RPMI8226 (cell line): ENCODE results near the gene FBXO11.
"Not testable (repeated sequence)": the region's sequence is repeated elsewhere in the genome, so short reads cannot be mapped to it uniquely, and the experiment has no call there.

ENCODE experiments used
- DNase-seq: peaks from one replicate; pipeline ENCODE4 v3.0.0-alpha.2; 2015

Gene FBXO11

DNA sequence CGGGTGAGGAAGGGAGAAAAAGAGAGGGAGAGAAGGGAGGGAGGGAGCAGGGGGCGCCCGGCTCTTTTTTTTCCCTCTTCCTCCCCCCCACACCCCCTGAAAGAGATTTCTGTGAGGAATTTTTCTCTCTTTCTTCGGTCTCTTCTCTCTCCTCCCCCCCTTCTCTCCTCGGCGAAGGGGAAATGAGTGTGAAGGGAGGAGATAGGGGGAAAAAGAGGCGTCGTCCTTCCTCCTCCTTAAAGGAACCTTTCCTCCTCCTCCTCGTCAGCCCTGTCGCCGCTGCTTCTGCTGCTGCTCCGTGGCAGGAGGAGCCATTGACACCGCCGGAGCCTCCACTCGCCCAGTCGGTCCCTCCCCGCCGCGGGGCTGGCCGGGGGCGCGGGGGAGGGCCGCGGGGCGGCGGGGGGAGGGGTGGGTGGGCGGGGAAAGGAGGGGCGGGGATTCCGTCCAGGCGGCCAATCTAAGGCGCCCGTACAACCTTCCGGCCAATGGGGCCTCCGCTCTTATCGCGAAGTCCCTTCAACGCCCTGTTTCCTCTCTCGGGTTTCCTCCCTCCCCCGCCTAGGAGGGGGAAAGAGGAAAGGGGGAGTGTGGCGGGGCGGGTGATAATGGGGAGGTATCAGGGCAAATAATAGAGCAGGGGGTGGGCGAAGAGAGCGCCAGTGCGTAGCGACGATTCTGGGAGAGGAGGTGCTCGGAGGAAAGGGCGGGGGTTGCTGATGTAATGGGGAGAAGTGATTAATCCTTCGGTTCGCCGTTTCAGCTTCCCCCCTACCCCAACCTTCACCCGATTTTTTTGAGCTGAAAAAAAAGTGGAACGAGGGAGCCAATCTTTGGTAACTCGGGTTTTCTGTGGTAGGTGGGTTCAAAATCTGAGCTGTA lies at the start of gene FBXO11:
Gene FBXO11 (minus strand): TSS at position 342 of the 882 bp plus-strand sequence. CDS start 778 bp downstream, outside the sequence.
- peak; percentile 98 for DNase-seq

GRCh38 chr2:47950340-47951301 lies 44.3 kb upstream of the FBXO11 start:
- peak; percentile 10 for DNase-seq

- DNase-seq = no peak
These were observed 40.3 kb upstream of the FBXO11 start for GRCh38 chr2:47946593-47946992.

- no peak for DNase-seq
These were observed 38.9 kb upstream of the FBXO11 start for GRCh38 chr2:47945046-47945781.

GRCh38 chr2:47941936-47942335 lies 35.6 kb upstream of the FBXO11 start:
- DNase-seq = no peak

DNA sequence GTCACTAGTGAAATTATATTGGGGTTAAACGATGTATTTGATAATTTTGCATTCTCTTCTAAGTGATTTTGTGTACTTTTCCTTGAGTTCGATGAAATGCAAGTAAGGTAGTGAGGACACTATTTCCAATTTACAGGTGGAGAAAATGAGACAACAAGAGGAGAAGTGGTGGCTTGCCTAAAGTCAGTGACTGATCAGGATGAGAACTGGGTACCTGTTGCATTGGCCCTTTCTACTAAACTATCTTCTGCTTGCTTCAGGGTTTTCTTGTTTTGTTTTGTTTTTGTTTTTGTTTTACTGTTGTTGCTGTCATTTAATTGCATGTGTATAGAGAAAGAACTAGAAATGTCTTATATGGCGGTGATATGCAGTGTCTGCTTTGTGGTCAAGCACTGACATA lies 31.4 kb upstream of the FBXO11 start:
- DNase-seq = no peak

- DNase-seq = no peak
These were observed 28.8 kb upstream of the FBXO11 start for GRCh38 chr2:47935071-47935470.

GRCh38 chr2:47918043-47918442 lies 11.7 kb upstream of the FBXO11 start:
- DNase-seq = no peak

- DNase-seq = no peak
These were observed 11.1 kb upstream of the FBXO11 start for GRCh38 chr2:47917276-47917961.

DNA sequence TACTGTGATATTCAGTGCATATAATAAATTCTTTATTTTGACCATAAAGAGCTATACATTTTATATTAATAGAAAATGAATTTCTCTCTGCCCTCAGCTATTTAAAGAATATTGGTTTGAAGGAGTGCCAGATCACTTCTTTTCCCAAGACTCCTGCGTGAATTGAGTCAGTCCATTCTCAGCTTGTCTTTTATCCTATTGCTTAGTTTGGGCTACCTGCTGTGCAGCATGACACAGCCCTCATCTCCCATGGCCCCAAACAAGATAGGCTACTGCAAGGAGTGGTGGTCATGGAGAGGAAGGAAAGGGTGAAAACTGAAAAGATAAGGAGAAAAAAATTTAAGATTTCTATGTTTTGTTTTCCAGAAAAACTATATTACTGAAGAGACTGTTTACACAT lies 10.1 kb upstream of the FBXO11 start:
- no peak for DNase-seq

- DNase-seq = not testable (repeated sequence)
These were observed 4.4 kb upstream of the FBXO11 start for GRCh38 chr2:47910662-47911061.

DNA sequence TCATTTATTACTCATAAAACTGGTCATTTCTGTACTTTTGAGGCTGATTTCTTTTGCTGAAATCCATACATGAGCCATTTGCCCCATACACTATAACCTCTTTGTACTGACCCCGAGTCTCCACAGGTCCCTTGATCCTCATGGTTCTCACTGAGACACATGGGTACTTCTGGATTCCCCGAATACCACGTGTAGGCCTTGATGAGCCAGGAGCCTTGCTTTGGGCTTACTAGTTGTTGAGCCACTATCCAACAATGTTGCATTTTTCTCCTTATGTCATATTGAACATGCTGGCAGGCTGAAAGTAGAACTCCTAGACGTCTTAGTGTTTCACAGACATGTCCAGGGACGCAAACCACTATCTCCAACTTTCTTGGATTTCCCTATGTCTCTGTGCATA lies 2.4 kb upstream of the FBXO11 start:
- no peak for DNase-seq

DNA sequence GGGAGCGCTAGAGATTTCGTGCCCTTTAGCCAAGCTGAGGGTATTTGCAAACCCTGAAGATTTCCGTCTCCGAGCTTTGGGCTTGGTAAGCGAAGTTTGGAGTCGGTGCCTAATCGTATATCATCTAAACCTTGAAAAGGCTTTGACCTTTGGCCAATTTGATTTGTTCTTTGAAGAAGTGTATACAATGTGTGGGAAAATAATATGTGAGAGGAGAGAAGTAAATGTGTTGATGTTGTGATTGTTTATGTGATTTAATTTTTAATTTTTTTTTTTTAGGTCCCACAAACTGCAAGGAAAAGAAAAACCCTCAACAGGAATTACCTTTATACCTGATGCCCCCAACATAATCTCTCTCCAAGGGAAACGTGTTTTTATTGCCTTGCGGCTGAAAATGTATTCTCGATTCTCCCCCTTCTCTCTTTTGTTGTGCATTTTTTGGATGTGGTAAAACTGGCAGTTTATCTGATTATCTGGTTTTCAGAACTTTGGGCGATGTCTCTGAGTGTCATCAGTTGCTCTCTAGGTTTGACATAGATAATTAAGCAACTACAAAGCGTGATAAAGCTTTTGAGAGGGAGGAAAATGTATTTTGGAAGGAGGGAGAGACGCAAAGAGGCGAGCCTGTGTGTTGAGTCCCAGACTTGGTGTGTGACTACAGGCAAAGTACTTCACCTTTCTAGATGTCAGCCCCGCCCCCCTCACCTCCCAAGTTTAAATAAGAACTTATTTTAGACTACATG lies 912 bp upstream of the FBXO11 start:
- peak; percentile 40 for DNase-seq

- DNase-seq = peak; percentile 62
These were observed 727 bp downstream of the FBXO11 start for GRCh38 chr2:47905386-47906156.

DNA sequence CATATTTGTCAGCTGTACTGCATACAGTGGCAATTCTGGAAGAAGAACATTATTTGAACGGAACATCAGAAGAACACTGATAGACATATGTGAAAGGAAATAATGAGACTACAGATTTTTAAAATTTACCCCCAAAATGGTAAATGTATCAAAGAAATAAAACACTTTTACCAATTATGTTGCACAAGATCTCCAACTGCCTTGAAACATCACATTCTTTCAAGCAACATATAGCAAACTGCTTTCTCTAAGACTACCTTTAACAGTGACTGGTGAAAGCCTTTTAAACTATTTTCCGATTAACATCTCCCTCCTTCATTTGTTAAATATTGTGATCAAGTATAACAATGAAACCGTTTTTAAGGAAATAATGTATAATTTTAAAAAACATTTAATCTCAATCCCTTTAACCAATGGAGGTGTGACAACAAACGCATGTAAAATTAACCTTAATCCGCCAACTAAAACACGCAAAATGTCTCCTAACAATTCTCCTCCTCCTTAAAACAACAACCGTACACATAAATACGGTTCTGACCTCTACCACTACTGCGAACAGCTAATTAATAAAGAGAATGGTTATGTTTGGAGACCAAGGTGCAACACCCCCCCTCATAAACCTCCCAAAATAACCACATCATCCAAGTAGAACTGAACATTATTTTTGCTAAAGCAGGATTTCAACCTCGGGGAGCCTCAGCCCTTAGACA lies 2.4 kb downstream of the FBXO11 start:
- DNase-seq = no peak

GRCh38 chr2:47901892-47902291 lies 4.4 kb downstream of the FBXO11 start:
- DNase-seq = peak; percentile 9

DNA sequence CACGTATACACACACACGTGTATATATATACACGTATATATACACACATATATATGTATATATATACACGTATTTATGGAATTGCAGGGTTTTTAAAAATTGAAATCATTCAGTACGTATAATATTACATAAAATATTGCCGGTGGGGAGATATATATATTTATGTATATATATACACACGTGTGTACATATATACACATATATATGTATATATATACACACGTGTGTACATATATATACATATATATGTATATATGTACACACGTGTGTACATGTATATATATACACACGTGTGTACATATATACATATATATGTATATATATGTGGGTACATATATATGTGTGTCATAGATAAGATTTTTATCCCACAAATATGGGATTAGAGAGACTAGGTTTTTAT lies 5.4 kb downstream of the FBXO11 start:
- no peak for DNase-seq

DNA sequence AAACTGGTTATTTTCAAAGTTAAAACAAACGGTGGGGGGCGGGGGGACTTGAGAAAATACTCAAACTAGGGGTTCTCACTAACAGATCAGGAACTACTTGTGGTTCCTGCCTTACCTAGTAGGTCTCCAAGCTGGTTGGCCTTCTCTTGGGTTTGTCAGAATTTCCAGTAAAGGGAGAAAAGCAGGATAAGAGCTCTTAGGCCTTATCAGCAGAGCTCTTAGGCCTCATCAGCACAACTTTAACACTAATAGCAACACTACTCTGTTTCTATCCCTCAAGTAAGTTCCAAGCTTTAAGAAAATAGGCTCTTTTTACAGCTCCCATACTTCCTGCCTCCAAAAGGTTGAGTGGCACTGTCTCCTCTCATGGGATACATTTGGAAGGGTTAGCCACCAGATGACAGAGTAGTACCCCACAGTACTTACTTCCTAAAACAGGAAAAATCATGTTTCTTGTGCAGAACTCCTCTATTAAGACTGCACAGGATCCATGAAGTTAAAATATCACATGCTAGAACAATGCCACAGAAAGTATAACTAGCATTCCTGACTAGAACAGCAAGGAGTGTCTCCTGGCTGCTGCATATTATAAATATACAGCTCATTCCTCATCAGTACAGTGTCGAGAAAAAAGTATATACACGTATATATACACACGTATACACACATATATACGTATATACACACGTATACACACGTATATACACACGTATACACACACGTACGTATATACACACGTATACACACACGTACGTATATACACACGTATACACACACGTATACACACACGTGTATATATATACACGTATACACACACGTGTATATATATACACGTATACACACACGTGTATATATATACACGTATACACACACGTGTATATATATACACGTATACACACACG lies 6.1 kb downstream of the FBXO11 start:
- DNase-seq = no peak
